OCI-LY1 (cell line): ENCODE results near the gene PRPSAP2.

Source experiments
- H2AFZ ChIP-seq: fragments of 200-600 bp; sonication (generic), shearing (Covaris generic); 2 replicates; pipeline ENCODE4 v1.6.0; 2014; ENCODE audit warnings: antibody characterized with exemption, mild to moderate bottlenecking, low read length
- H3F3A ChIP-seq: fragments of 200-600 bp; sonication (generic), shearing (Covaris generic); 2 replicates; pipeline ENCODE4 v1.6.0; 2014; ENCODE audit warnings: mild to moderate bottlenecking, antibody characterized with exemption, low read length, moderate library complexity; ENCODE audit not compliant: insufficient read depth
- H3K27ac ChIP-seq: fragments of 200-600 bp; sonication (generic); 2 replicates; pipeline ENCODE4 v1.5.1; 2014; ENCODE audit warnings: low read length, mixed run types, mild to moderate bottlenecking, low read depth; ENCODE audit not compliant: poor library complexity, severe bottlenecking
- H3K27me3 ChIP-seq: fragments of 200-600 bp; sonication (generic); 2 replicates; pipeline ENCODE4 v1.6.0; 2014; ENCODE audit warnings: antibody characterized with exemption, mild to moderate bottlenecking, low read length, moderate library complexity; ENCODE audit not compliant: insufficient read depth
- H3K36me3 ChIP-seq: fragments of 200-600 bp; sonication (generic); 2 replicates; pipeline ENCODE4 v1.6.1; 2014; ENCODE audit warnings: mild to moderate bottlenecking, antibody characterized with exemption, low read length, moderate library complexity, mixed read lengths; ENCODE audit not compliant: insufficient read depth
- H3K4me1 ChIP-seq: fragments of 200-600 bp; sonication (generic); 2 replicates; pipeline ENCODE4 v1.5.1; 2014; ENCODE audit warnings: mild to moderate bottlenecking, low read length, moderate library complexity; ENCODE audit not compliant: insufficient read depth, severe bottlenecking
- H3K4me2 ChIP-seq: fragments of 200-600 bp; sonication (generic), shearing (Covaris generic); 2 replicates; pipeline ENCODE4 v1.6.1; 2014; ENCODE audit warnings: low read length
- H3K4me3 ChIP-seq: fragments of 200-600 bp; sonication (generic); 2 replicates; pipeline ENCODE4 v1.5.1; 2014; ENCODE audit warnings: low read length, low read depth, mild to moderate bottlenecking, mixed read lengths; ENCODE audit not compliant: poor library complexity, severe bottlenecking
- H3K79me2 ChIP-seq: fragments of 200-600 bp; shearing (Covaris generic); 2 replicates; pipeline ENCODE4 v1.6.1; 2016; ENCODE audit warnings: mixed run types, low read length, mixed read lengths; ENCODE audit not compliant: insufficient read depth
- H3K9ac ChIP-seq: fragments of 200-600 bp; sonication (generic), shearing (Covaris generic); 2 replicates; pipeline ENCODE4 v1.6.1; 2014; ENCODE audit warnings: mild to moderate bottlenecking, low read length, mixed read lengths
- H3K9me2 ChIP-seq: fragments of 200-600 bp; sonication (generic), shearing (Covaris generic); 2 replicates; pipeline ENCODE4 v1.6.1; 2014; ENCODE audit warnings: low read depth, mild to moderate bottlenecking, low read length, mixed read lengths
- H3K9me3 ChIP-seq: fragments of 200-600 bp; shearing (Covaris generic); 2 replicates; pipeline ENCODE4 v1.6.1; 2014; ENCODE audit warnings: low read length, mixed read lengths
- H4K20me1 ChIP-seq: fragments of 200-600 bp; sonication (generic), shearing (Covaris generic); 2 replicates; pipeline ENCODE4 v1.6.0; 2016; ENCODE audit warnings: mild to moderate bottlenecking, low read length; ENCODE audit not compliant: insufficient read depth
- CTCF ChIP-seq: fragments of 200-600 bp; sonication (generic), shearing (Covaris generic); IDR thresholded peaks from 2 replicates; pipeline ENCODE4 v1.5.1; 2017; ENCODE audit warnings: mild to moderate bottlenecking, antibody characterized with exemption, low read length, moderate library complexity, mixed read lengths
- EZH2 ChIP-seq: fragments of 200-600 bp; sonication (generic), shearing (Covaris generic); IDR thresholded peaks from 2 replicates; pipeline ENCODE4 v1.8.0; 2017; ENCODE audit warnings: borderline replicate concordance, mixed run types, mild to moderate bottlenecking, antibody characterized with exemption, low read length, moderate library complexity, mixed read lengths

The PRPSAP2 gene

GRCh38 chr17:18910326-18910725 lies 52.4 kb downstream of the PRPSAP2 start:
- H4K20me1 ChIP-seq = no peaks in the 10 kb centered on the region
- H3K27me3 ChIP-seq = no peaks in the 10 kb centered on the region
- no peaks in the 10 kb centered on the region for H3K79me2 ChIP-seq
- no peak for TF ChIP-seq EZH2
- no peak for TF ChIP-seq CTCF
- no peaks in the 10 kb centered on the region for H3K9me3 ChIP-seq
- no peak overlapping the region for H3K4me3 ChIP-seq
- no peaks in the 10 kb centered on the region for H3F3A ChIP-seq
- no peaks in the 10 kb centered on the region for H3K4me1 ChIP-seq
- H3K9me2 ChIP-seq = no peaks in the 10 kb centered on the region
- H3K27ac ChIP-seq = no peak overlapping the region
- H3K36me3 ChIP-seq = peaks cover 90% of the 10 kb centered on the region
- no peak overlapping the region for H3K9ac ChIP-seq
- no peak overlapping the region for H2AFZ ChIP-seq
- H3K4me2 ChIP-seq = no peak overlapping the region

GRCh38 chr17:18910881-18911280 lies 53.0 kb downstream of the PRPSAP2 start:
- TF ChIP-seq CTCF (no peak), EZH2 (no peak)
- Histone ChIP-seq H3F3A (no peaks in the 10 kb centered on the region), H3K4me2 (no peak overlapping the region), H3K27me3 (no peaks in the 10 kb centered on the region), H3K27ac (no peak overlapping the region), H3K9me2 (no peaks in the 10 kb centered on the region), H4K20me1 (no peaks in the 10 kb centered on the region), H2AFZ (no peak overlapping the region), H3K9ac (no peak overlapping the region), H3K9me3 (no peaks in the 10 kb centered on the region), H3K4me1 (no peaks in the 10 kb centered on the region), H3K79me2 (no peaks in the 10 kb centered on the region), H3K4me3 (no peak overlapping the region), H3K36me3 (peaks cover 91% of the 10 kb centered on the region)

- Histone ChIP-seq H2AFZ (no peak overlapping the region), H3K27ac (peak overlapping the region; percentile 60), H3K27me3 (no peaks in the 10 kb centered on the region), H3F3A (no peaks in the 10 kb centered on the region), H3K9me2 (no peaks in the 10 kb centered on the region), H3K4me3 (no peak overlapping the region), H3K79me2 (no peaks in the 10 kb centered on the region), H4K20me1 (no peaks in the 10 kb centered on the region), H3K4me2 (no peak overlapping the region), H3K36me3 (peaks cover 57% of the 10 kb centered on the region), H3K9ac (no peak overlapping the region), H3K4me1 (peaks cover 32% of the 10 kb centered on the region), H3K9me3 (no peaks in the 10 kb centered on the region)
- no peak for TF ChIP-seq EZH2
- no peak for TF ChIP-seq CTCF
These were observed 59.0 kb downstream of the PRPSAP2 start for GRCh38 chr17:18916816-18917500.
